DOHH2 (cell line): ENCODE measurements around the gene HAO2.

Experiments
- H3F3A ChIP-seq: fragments of 200-600 bp; sonication (generic), shearing (Covaris generic); 2 replicates; pipeline ENCODE4 v1.6.0; 2016; ENCODE audit warnings: antibody characterized with exemption, mild to moderate bottlenecking; ENCODE audit not compliant: control insufficient read depth, insufficient read depth
- H3K27ac ChIP-seq: fragments of 200-600 bp; sonication (generic); 2 replicates; pipeline ENCODE4 v1.5.1; 2014; ENCODE audit warnings: low read depth, mild to moderate bottlenecking, low read length, moderate library complexity
- H3K27me3 ChIP-seq: fragments of 200-600 bp; sonication (generic); 2 replicates; pipeline ENCODE4 v1.6.1; 2014; ENCODE audit warnings: mild to moderate bottlenecking, low read length, mixed read lengths; ENCODE audit not compliant: control insufficient read depth
- H3K36me3 ChIP-seq: fragments of 200-600 bp; sonication (generic); 2 replicates; pipeline ENCODE4 v1.6.1; 2014; ENCODE audit warnings: mild to moderate bottlenecking, low read length, moderate library complexity, mixed read lengths; ENCODE audit not compliant: control insufficient read depth
- H3K4me1 ChIP-seq: fragments of 200-600 bp; sonication (generic); 2 replicates; pipeline ENCODE4 v1.6.1; 2014; ENCODE audit warnings: mild to moderate bottlenecking, low read length, mixed read lengths; ENCODE audit not compliant: control insufficient read depth
- H3K4me2 ChIP-seq: fragments of 200-600 bp; sonication (generic); 2 replicates; pipeline ENCODE4 v1.6.0; 2014; ENCODE audit warnings: mild to moderate bottlenecking, low read length, moderate library complexity
- H3K4me3 ChIP-seq: fragments of 200-600 bp; sonication (generic); 2 replicates; pipeline ENCODE4 v1.5.1; 2014; ENCODE audit warnings: mild to moderate bottlenecking, low read length, mixed read lengths
- H3K79me2 ChIP-seq: fragments of 200-600 bp; sonication (generic); 2 replicates; pipeline ENCODE4 v1.6.1; 2014; ENCODE audit warnings: mild to moderate bottlenecking, low read length, mixed read lengths; ENCODE audit not compliant: control insufficient read depth
- H3K9me2 ChIP-seq: fragments of 200-600 bp; sonication (generic); replicated peaks from 2 replicates; pipeline ENCODE4 v1.6.1; 2014; ENCODE audit warnings: mild to moderate bottlenecking, low read length, mixed read lengths; ENCODE audit not compliant: control insufficient read depth
- H3K9me3 ChIP-seq: fragments of 200-600 bp; sonication (generic); 2 replicates; pipeline ENCODE4 v1.6.1; 2014; ENCODE audit warnings: antibody characterized with exemption, low read length, mixed read lengths; ENCODE audit not compliant: control insufficient read depth, insufficient read depth
- H4K20me1 ChIP-seq: fragments of 200-600 bp; sonication (generic); 2 replicates; pipeline ENCODE4 v1.6.0; 2014; ENCODE audit warnings: low read depth, mild to moderate bottlenecking, antibody characterized with exemption, low read length, moderate library complexity; ENCODE audit not compliant: control insufficient read depth, insufficient read depth
- EZH2phosphoT487 ChIP-seq: fragments of 200-600 bp; sonication (generic); IDR thresholded peaks from 2 replicates; pipeline ENCODE4 v1.6.1; 2017; ENCODE audit warnings: borderline replicate concordance, mild to moderate bottlenecking, antibody characterized with exemption, low read length, moderate library complexity, mixed read lengths
- TF ChIP-seq, protein P1 (sequence below): fragments of 200-600 bp; sonication (generic); IDR thresholded peaks from one replicate; pipeline ENCODE4 v1.5.1; 2014; ENCODE audit warnings: antibody characterized with exemption, mild to moderate bottlenecking, low read depth, low read length; ENCODE audit not compliant: poor library complexity, severe bottlenecking

HAO2 gene

DNA sequence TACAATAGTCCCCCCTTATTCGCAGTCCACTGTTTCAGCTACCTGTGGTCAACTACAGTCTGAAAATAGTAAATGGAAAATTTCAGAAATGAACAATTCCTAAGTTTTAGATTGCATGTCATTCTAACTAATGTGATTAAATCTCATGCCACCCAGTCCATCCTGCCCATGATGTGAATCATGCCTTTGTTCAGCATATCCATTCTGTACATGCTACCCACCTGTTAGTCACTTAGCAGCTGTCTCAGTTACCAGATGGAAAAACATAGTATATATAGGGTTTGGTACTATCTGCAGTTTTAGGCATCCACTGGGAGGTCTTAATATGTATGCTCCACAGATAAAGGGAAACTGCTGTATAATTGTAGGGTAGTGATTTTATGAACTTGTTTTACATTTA lies 16.6 kb upstream of the HAO2 start:
- H3K4me3 ChIP-seq, result no peak overlapping the region
- TF ChIP-seq, protein P1, sequence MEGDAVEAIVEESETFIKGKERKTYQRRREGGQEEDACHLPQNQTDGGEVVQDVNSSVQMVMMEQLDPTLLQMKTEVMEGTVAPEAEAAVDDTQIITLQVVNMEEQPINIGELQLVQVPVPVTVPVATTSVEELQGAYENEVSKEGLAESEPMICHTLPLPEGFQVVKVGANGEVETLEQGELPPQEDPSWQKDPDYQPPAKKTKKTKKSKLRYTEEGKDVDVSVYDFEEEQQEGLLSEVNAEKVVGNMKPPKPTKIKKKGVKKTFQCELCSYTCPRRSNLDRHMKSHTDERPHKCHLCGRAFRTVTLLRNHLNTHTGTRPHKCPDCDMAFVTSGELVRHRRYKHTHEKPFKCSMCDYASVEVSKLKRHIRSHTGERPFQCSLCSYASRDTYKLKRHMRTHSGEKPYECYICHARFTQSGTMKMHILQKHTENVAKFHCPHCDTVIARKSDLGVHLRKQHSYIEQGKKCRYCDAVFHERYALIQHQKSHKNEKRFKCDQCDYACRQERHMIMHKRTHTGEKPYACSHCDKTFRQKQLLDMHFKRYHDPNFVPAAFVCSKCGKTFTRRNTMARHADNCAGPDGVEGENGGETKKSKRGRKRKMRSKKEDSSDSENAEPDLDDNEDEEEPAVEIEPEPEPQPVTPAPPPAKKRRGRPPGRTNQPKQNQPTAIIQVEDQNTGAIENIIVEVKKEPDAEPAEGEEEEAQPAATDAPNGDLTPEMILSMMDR, result no peak
- TF ChIP-seq EZH2phosphoT487, result no peak

DNA sequence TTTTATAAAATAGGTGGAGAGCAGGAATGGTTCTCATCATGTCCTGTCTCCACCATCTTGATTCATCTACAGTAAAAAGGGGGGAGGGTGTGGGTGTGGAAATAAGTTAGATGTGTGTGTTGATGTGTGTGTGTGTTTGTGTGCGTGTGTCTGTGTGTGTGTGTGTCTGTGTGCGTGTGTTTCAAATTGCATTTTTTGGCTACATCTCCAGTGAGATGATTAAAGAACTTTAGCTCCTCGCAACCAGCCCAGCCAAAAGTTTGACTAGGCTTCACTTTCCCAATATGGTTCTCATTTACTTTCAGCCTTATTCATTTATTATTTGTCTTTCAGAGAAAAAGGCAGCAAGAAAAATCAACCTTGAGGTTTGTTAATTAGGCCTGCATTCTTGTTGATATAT lies 14.7 kb upstream of the HAO2 start:
- Histone ChIP-seq H3K4me1 (no peaks in the 10 kb centered on the region), H3K9me3 (no peaks in the 10 kb centered on the region), H3K36me3 (no peaks in the 10 kb centered on the region), H3K9me2 (no peaks in the 10 kb centered on the region), H3K27me3 (no peaks in the 10 kb centered on the region), H3K4me2 (no peak overlapping the region), H3K4me3 (no peak overlapping the region), H3K79me2 (no peaks in the 10 kb centered on the region), H4K20me1 (no peaks in the 10 kb centered on the region), H3K27ac (no peak overlapping the region), H3F3A (no peaks in the 10 kb centered on the region)
- no peak for TF ChIP-seq EZH2phosphoT487
- TF ChIP-seq, protein P1, result no peak

More for the DNA sequence above, 16.6 kb upstream of the HAO2 start:
- Histone ChIP-seq H3K9me3 (no peaks in the 10 kb centered on the region), H3K4me1 (no peaks in the 10 kb centered on the region), H3K27ac (no peak overlapping the region), H3K79me2 (no peaks in the 10 kb centered on the region), H3K9me2 (no peaks in the 10 kb centered on the region), H3K27me3 (no peaks in the 10 kb centered on the region), H3K36me3 (no peaks in the 10 kb centered on the region), H3K4me2 (no peak overlapping the region), H4K20me1 (no peaks in the 10 kb centered on the region), H3F3A (no peaks in the 10 kb centered on the region)

DNA sequence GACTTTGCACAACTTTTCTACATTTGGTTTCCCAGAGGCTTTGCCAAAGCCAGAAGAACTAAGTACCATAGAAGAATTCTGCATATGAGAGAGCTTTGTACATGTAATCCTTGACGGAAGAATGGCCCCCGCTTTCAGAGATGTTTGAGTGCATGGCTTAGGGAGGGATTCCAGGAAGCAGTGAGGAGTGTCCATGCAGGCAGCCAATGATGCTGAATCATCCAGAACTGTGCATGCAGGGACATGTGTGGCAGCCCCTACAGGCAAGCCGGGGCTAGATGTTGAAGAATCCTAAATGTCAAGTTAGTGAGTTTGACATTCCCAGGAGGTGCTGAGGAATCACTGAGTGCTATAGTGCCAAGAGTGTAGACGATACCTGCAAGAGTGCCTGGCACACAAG lies 9.9 kb upstream of the HAO2 start:
- H3K27me3 ChIP-seq, result no peaks in the 10 kb centered on the region
- no peak overlapping the region for H3K4me2 ChIP-seq
- H3F3A ChIP-seq, result no peaks in the 10 kb centered on the region
- H3K9me3 ChIP-seq, result no peaks in the 10 kb centered on the region
- no peaks in the 10 kb centered on the region for H3K9me2 ChIP-seq
- H3K36me3 ChIP-seq, result no peaks in the 10 kb centered on the region
- no peak for TF ChIP-seq EZH2phosphoT487
- TF ChIP-seq, protein P1, result no peak
- no peaks in the 10 kb centered on the region for H3K79me2 ChIP-seq
- no peak overlapping the region for H3K4me3 ChIP-seq
- no peaks in the 10 kb centered on the region for H4K20me1 ChIP-seq
- H3K4me1 ChIP-seq, result no peaks in the 10 kb centered on the region
- H3K27ac ChIP-seq, result no peak overlapping the region

DNA sequence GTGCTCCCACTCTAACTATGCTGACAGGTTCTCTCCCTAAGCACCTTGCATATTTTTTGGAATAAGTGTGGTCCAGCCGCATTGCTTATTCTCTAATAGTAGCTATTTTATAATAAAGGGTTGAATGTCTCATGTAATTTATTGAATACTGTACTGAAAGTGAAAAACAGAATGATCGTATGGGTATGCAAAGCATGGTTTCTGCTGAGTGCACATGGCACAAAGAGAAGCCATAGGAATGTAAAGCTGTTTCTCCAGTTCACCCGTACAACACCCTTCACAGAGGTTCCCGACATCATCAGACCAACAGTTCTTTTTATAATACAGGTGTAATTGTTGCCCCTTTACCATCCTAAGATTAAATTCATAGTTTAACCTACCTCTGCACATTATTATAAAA lies 8.9 kb upstream of the HAO2 start:
- H3F3A ChIP-seq, result no peaks in the 10 kb centered on the region
- H3K4me2 ChIP-seq, result no peak overlapping the region
- H3K4me3 ChIP-seq, result no peak overlapping the region
- TF ChIP-seq EZH2phosphoT487, result no peak
- TF ChIP-seq, protein P1, result no peak
- no peaks in the 10 kb centered on the region for H3K36me3 ChIP-seq
- no peak overlapping the region for H3K27ac ChIP-seq
- no peaks in the 10 kb centered on the region for H3K9me3 ChIP-seq
- no peaks in the 10 kb centered on the region for H4K20me1 ChIP-seq
- no peaks in the 10 kb centered on the region for H3K4me1 ChIP-seq
- H3K79me2 ChIP-seq, result no peaks in the 10 kb centered on the region
- no peaks in the 10 kb centered on the region for H3K27me3 ChIP-seq
- H3K9me2 ChIP-seq, result no peaks in the 10 kb centered on the region
